AG04450 (cell line): Measurements from ENCODE around the gene THOC2. TPM values are rescaled to one million over a fixed set of nuclear protein-coding genes. Genes with fewer than 3 reads are reported as not detected.

Experiments
- CTCF ChIA-PET: fragments of 300-600, 350-600 bp; formaldehyde crosslinking; extraction: SDS; loops from one replicate; lab custom pipeline; 2022; ENCODE audit warnings: antibody characterized with exemption, inconsistent platforms; lab: Charles Lee
- POLR2A ChIA-PET: fragments of 350-600 bp; formaldehyde crosslinking; extraction: SDS; loops from one replicate; lab custom pipeline; 2021; ENCODE audit warnings: antibody characterized with exemption, inconsistent platforms; lab: Yijun Ruan, JAX
- DNase-seq: peaks from one replicate; pipeline ENCODE4 v3.0.0-alpha.2; 2011; ENCODE audit warnings: low read depth, low spot score
- H3K27ac ChIP-seq: one replicate; pipeline ENCODE4 v1.5.1; 2012; ENCODE audit warnings: low read depth, low read length, control low read depth
- H3K27me3 ChIP-seq: one replicate; pipeline ENCODE4 v1.6.0; 2012; ENCODE audit warnings: low read length; ENCODE audit not compliant: control insufficient read depth, insufficient read depth
- H3K4me3 ChIP-seq: 2 replicates; pipeline ENCODE4 v1.5.1; 2011; ENCODE audit warnings: mild to moderate bottlenecking, low read depth, low read length, control low read depth
- H3K9me3 ChIP-seq: 2 replicates; pipeline ENCODE4 v1.5.1; 2012; ENCODE audit warnings: low read length; ENCODE audit not compliant: control insufficient read depth, insufficient read depth
- CTCF ChIP-seq: IDR thresholded peaks from 2 replicates; pipeline ENCODE4 v1.5.1; 2011; ENCODE audit warnings: low read depth, low read length, control low read depth, inconsistent platforms
- polyA plus RNA-seq: library from polyadenylated mRNA; depleted of rRNA; stranded (reverse); fragments of >200 nt; gene quantifications from 2 replicates; pipeline ENCODE4 v1.2.3, GENCODE V29; 2011

Gene THOC2
- polyA plus RNA-seq, 1 experiment = 91.2 TPM

DNA sequence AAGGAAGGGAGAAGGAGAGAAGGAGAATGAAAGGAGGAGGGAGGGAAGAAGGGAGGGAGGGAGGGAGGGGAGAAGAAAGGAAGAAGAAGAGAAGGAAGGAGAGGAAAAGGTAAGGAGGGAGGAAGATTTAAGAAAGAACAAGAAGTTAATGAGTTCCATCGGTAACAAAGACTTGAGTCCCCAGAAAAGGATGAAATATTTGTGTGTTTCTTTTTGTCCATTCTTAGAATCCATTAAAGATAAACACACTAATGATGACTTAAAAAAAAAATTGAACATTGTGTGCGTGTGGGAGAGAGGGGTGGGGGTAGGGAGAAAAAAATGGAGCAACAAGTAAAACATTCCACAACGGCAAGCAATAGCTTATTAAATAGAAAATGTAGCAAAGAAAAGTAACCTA is 131.4 kb downstream of the THOC2 start:
- DNase-seq = no peak
- ChIA-PET CTCF (no interaction called here), POLR2A (no interaction called here)
- Histone ChIP-seq H3K27me3 (no peaks in the 10 kb centered on the region), H3K27ac (no peak overlapping the region), H3K9me3 (no peaks in the 10 kb centered on the region), H3K4me3 (no peak overlapping the region)
- TF ChIP-seq CTCF = no peak

DNA sequence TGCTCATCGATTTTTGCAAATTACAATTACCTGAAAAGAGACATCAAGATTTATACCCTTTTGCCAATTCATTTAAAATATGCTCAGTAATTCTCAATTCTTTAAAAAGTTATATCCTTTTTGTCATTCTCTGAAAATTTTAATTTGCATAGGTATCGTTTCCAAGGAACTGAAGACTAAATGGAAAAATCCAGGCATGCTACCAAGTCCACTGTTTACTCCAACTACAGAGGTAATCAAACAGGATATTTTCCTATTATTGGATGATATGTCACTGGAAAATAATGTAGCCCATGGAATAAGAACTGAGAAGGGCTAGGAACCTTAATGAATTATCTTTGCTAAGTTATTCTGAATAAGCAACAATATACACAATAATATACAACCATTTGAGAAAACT is 132.7 kb downstream of the THOC2 start:
- DNase-seq = no peak
- ChIA-PET POLR2A (no interaction called here), CTCF (no interaction called here)
- Histone ChIP-seq H3K27me3 (no peaks in the 10 kb centered on the region), H3K4me3 (no peak overlapping the region), H3K27ac (no peak overlapping the region), H3K9me3 (no peaks in the 10 kb centered on the region)
- TF ChIP-seq CTCF = no peak

DNA sequence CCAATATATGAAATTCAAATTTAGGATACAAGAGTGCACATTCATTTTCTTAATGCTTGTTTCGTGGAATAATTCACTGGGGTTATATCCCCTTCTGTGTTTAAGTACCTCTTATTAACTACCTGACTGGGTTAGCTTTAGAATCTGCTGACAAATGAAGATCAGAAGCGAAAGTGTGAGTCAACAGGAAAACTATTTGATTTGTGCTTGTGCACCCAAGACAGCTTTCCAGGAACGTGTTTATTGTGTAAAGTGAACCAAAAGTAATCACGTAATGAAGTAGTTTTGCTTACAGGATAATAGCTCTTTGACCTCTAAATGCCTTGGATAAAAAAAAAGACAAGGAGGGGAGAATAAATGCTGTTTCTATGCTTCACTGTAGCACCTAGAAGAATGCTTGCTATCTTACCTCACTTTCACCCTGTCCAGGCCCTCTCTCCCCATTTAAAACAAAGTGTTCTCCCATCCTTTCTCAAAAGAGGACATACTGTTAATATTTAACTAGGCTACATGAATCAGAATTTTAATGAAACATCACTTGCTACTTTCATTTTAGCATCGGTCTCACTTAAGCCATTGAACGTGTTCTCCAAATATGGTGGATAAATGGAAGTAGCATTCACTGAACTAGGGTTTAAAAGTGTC is 141.9 kb downstream of the THOC2 start:
- no peak for DNase-seq
- H3K27ac ChIP-seq = no peak overlapping the region
- no peak overlapping the region for H3K4me3 ChIP-seq
- no peaks in the 10 kb centered on the region for H3K9me3 ChIP-seq
- no peaks in the 10 kb centered on the region for H3K27me3 ChIP-seq
- POLR2A ChIA-PET = no interaction called here
- TF ChIP-seq CTCF = no peak
- CTCF ChIA-PET = no interaction called here

- ChIA-PET POLR2A (no interaction called here), CTCF (no interaction called here)
- no peaks in the 10 kb centered on the region for H3K27me3 ChIP-seq
- no peak for DNase-seq
- TF ChIP-seq CTCF = no peak
- no peak overlapping the region for H3K4me3 ChIP-seq
- no peaks in the 10 kb centered on the region for H3K9me3 ChIP-seq
- H3K27ac ChIP-seq = no peak overlapping the region
Measured at GRCh38 chrX:123588723-123589122, 144.1 kb downstream of the THOC2 start.

- POLR2A ChIA-PET = no interaction called here
- no peaks in the 10 kb centered on the region for H3K9me3 ChIP-seq
- H3K27ac ChIP-seq = no peak overlapping the region
- CTCF ChIA-PET = no interaction called here
- no peaks in the 10 kb centered on the region for H3K27me3 ChIP-seq
- H3K4me3 ChIP-seq = no peak overlapping the region
- DNase-seq = no peak
- TF ChIP-seq CTCF = no peak
Measured at GRCh38 chrX:123581586-123581985, 151.3 kb downstream of the THOC2 start.
